ENCODE data around the gene ITGB1BP1. TPM values are rescaled to one million over a fixed set of nuclear protein-coding genes. Genes with fewer than 3 reads are reported as not detected.

The ITGB1BP1 gene
- total and polyA plus RNA-seq, 2 of the 13 experiments (the other 11 are each of a cell fraction or from before 2014, with no cell fraction given), result 106 to 108 TPM

DNA sequence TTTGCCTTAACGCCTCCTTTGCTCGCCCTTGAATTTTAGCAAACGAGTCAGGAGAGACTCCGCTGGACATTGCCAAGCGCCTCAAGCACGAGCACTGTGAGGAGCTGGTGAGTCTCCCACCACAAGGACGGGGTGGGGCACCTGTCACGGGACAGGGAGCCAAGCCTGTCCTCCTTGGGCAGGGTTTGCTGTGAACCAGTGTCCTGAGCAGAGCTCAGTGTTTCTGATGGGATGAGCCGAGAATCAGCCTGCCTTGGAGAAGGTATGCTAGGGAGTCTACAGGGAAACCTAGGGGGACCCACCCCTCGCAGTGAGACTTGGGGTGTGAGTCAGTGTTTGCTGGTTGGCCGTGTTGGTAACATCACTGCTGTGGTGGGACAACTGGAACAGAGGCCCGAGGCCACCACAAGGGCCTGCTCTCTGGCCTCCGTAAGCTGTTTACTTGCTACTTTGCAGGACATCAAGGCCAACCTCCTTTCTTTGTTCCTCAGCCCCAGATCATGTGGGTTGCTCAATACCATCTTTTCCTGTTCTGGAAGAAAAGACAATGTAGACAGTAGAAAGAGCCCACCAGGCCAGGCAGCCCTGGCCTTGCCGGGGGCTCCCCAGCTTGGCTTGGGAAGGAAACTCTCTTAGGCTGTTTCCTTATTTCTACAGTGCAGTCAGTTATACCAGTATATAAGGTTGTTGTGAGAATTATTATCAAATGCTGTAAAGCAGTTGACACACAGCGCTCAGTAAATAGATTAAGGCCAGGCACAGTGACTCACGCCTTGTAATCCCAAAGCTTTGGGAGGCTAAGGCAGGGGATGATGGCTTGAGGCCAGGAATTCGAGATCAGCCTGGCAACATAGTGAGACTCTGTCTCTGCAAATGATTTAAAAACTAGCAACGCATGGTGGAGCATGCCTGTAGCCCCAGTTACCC lies 42.4 kb downstream of the ITGB1BP1 start (continued):
- TF ChIP-seq, protein P1, sequence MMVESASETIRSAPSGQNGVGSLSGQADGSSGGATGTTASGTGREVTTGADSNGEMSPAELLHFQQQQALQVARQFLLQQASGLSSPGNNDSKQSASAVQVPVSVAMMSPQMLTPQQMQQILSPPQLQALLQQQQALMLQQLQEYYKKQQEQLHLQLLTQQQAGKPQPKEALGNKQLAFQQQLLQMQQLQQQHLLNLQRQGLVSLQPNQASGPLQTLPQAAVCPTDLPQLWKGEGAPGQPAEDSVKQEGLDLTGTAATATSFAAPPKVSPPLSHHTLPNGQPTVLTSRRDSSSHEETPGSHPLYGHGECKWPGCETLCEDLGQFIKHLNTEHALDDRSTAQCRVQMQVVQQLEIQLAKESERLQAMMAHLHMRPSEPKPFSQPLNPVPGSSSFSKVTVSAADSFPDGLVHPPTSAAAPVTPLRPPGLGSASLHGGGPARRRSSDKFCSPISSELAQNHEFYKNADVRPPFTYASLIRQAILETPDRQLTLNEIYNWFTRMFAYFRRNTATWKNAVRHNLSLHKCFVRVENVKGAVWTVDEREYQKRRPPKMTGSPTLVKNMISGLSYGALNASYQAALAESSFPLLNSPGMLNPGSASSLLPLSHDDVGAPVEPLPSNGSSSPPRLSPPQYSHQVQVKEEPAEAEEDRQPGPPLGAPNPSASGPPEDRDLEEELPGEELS (CRISPR knock-in tag; IDR thresholded peaks at IDR 0.05), result peak; percentile 90
- TF ChIP-seq, protein P2, sequence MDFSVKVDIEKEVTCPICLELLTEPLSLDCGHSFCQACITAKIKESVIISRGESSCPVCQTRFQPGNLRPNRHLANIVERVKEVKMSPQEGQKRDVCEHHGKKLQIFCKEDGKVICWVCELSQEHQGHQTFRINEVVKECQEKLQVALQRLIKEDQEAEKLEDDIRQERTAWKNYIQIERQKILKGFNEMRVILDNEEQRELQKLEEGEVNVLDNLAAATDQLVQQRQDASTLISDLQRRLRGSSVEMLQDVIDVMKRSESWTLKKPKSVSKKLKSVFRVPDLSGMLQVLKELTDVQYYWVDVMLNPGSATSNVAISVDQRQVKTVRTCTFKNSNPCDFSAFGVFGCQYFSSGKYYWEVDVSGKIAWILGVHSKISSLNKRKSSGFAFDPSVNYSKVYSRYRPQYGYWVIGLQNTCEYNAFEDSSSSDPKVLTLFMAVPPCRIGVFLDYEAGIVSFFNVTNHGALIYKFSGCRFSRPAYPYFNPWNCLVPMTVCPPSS (IDR thresholded peaks at IDR 0.05), result no peak
- no peak for TF ChIP-seq ZNF577 (CRISPR knock-in tag; IDR thresholded peaks at IDR 0.05; ENCODE audit: borderline replicate concordance, low read depth)
- TF ChIP-seq NFIB (CRISPR knock-in tag; IDR thresholded peaks at IDR 0.05; ENCODE audit: borderline replicate concordance), result no peak
- TF ChIP-seq ZNF124 (CRISPR knock-in tag; IDR thresholded peaks at IDR 0.05), result no peak
- no peak for TF ChIP-seq TCF12 (IDR thresholded peaks at IDR 0.05)
- no peak for TF ChIP-seq TCF12 (CRISPR knock-in tag; IDR thresholded peaks at IDR 0.05)
- peak; percentile 62 for TF ChIP-seq ZNF883 (CRISPR knock-in tag; IDR thresholded peaks at IDR 0.05; ENCODE audit: not compliant biosample characterization)
- TF ChIP-seq, protein P3, sequence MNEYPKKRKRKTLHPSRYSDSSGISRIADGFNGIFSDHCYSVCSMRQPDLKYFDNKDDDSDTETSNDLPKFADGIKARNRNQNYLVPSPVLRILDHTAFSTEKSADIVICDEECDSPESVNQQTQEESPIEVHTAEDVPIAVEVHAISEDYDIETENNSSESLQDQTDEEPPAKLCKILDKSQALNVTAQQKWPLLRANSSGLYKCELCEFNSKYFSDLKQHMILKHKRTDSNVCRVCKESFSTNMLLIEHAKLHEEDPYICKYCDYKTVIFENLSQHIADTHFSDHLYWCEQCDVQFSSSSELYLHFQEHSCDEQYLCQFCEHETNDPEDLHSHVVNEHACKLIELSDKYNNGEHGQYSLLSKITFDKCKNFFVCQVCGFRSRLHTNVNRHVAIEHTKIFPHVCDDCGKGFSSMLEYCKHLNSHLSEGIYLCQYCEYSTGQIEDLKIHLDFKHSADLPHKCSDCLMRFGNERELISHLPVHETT (CRISPR knock-in tag; conservative IDR thresholded peaks at IDR 0.05), result 0 out of 2 replicates have a peak, but pooled peaks have one; percentile 51
- TF ChIP-seq, protein P4, sequence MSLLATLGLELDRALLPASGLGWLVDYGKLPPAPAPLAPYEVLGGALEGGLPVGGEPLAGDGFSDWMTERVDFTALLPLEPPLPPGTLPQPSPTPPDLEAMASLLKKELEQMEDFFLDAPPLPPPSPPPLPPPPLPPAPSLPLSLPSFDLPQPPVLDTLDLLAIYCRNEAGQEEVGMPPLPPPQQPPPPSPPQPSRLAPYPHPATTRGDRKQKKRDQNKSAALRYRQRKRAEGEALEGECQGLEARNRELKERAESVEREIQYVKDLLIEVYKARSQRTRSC (CRISPR knock-in tag; IDR thresholded peaks at IDR 0.05; ENCODE audit: low read depth), result no peak
- no peak for TF ChIP-seq ZNF263 (CRISPR knock-in tag; IDR thresholded peaks at IDR 0.05)
- TF ChIP-seq NFE2 (CRISPR knock-in tag; IDR thresholded peaks at IDR 0.05), result no peak
- TF ChIP-seq GTF3A (CRISPR knock-in tag; conservative IDR thresholded peaks at IDR 0.05), result no peak
- TF ChIP-seq, protein P5, sequence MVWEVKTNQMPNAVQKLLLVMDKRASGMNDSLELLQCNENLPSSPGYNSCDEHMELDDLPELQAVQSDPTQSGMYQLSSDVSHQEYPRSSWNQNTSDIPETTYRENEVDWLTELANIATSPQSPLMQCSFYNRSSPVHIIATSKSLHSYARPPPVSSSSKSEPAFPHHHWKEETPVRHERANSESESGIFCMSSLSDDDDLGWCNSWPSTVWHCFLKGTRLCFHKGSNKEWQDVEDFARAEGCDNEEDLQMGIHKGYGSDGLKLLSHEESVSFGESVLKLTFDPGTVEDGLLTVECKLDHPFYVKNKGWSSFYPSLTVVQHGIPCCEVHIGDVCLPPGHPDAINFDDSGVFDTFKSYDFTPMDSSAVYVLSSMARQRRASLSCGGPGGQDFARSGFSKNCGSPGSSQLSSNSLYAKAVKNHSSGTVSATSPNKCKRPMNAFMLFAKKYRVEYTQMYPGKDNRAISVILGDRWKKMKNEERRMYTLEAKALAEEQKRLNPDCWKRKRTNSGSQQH (CRISPR knock-in tag; IDR thresholded peaks at IDR 0.05; ENCODE audit: low read depth), result no peak
- TF ChIP-seq, protein P6, sequence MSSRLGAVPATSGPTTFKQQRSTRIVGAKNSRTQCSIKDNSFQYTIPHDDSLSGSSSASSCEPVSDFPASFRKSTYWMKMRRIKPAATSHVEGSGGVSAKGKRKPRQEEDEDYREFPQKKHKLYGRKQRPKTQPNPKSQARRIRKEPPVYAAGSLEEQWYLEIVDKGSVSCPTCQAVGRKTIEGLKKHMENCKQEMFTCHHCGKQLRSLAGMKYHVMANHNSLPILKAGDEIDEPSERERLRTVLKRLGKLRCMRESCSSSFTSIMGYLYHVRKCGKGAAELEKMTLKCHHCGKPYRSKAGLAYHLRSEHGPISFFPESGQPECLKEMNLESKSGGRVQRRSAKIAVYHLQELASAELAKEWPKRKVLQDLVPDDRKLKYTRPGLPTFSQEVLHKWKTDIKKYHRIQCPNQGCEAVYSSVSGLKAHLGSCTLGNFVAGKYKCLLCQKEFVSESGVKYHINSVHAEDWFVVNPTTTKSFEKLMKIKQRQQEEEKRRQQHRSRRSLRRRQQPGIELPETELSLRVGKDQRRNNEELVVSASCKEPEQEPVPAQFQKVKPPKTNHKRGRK (CRISPR knock-in tag; IDR thresholded peaks at IDR 0.05), result no peak
- TF ChIP-seq, protein P7, sequence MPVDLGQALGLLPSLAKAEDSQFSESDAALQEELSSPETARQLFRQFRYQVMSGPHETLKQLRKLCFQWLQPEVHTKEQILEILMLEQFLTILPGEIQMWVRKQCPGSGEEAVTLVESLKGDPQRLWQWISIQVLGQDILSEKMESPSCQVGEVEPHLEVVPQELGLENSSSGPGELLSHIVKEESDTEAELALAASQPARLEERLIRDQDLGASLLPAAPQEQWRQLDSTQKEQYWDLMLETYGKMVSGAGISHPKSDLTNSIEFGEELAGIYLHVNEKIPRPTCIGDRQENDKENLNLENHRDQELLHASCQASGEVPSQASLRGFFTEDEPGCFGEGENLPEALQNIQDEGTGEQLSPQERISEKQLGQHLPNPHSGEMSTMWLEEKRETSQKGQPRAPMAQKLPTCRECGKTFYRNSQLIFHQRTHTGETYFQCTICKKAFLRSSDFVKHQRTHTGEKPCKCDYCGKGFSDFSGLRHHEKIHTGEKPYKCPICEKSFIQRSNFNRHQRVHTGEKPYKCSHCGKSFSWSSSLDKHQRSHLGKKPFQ (CRISPR knock-in tag; IDR thresholded peaks at IDR 0.05; ENCODE audit: insufficient replicate concordance), result no peak
- TF ChIP-seq ZNF607 (CRISPR knock-in tag; IDR thresholded peaks at IDR 0.05; ENCODE audit: borderline replicate concordance), result peak; percentile 27; the same call in 1 of the 2 replicates
- no peak for TF ChIP-seq ZFP36L2 (CRISPR knock-in tag; IDR thresholded peaks at IDR 0.05)

Measured in HepG2 (cell line).